SK-N-SH treated with all-trans-retinoic acid at 6 μM for 48 hours (cell line): Measurements from ENCODE around the gene ROPN1L.

Experiments
- ATAC-seq: fragments of 200-7000 bp; cut with Tn5 transposase; 3 replicates; pipeline ENCODE4 v1.9.1; 2020; ENCODE audit warnings: mild to moderate bottlenecking, moderate library complexity
- ARNTL ChIP-seq: fragments of 450-650 bp; formaldehyde crosslinking; IDR thresholded peaks from 2 replicates; pipeline ENCODE4 v1.5.0; 2020; ENCODE audit warnings: low read depth, mild to moderate bottlenecking, moderate library complexity, borderline replicate concordance
- CREB5 ChIP-seq: fragments of 250-450 bp; sonication (Bioruptor Pico); IDR thresholded peaks from 2 replicates; pipeline ENCODE4 v1.5.1; 2020; ENCODE audit warnings: low read depth, mild to moderate bottlenecking, moderate library complexity
- CSDC2 ChIP-seq: fragments of 250-450 bp; sonication (Bioruptor Pico); IDR thresholded peaks from 2 replicates; pipeline ENCODE4 v1.5.0; 2020; ENCODE audit warnings: mild to moderate bottlenecking, moderate library complexity
- CSRNP3 ChIP-seq: fragments of 250-450 bp; sonication (Bioruptor Pico); IDR thresholded peaks from 2 replicates; pipeline ENCODE4 v1.5.1; 2021; ENCODE audit warnings: mild to moderate bottlenecking, moderate library complexity
- ESRRG ChIP-seq: fragments of 250-450 bp; sonication (Bioruptor Pico); IDR thresholded peaks from 2 replicates; pipeline ENCODE4 v1.6.1; 2021; ENCODE audit warnings: mild to moderate bottlenecking
- OSR1 ChIP-seq: fragments of 250-450 bp; sonication (Bioruptor Pico); IDR thresholded peaks from 2 replicates; pipeline ENCODE4 v1.8.0; 2022; ENCODE audit warnings: moderate library complexity, mild to moderate bottlenecking, inconsistent platforms
- PATZ1 ChIP-seq: fragments of 250-450 bp; sonication (Bioruptor Pico); IDR thresholded peaks from 2 replicates; pipeline ENCODE4 v1.8.0; 2020; ENCODE audit warnings: mild to moderate bottlenecking, moderate library complexity, borderline replicate concordance
- POU6F1 ChIP-seq: fragments of 250-450 bp; sonication (Bioruptor Pico); IDR thresholded peaks from 2 replicates; pipeline ENCODE4 v1.8.0; 2021; ENCODE audit warnings: low read depth, mild to moderate bottlenecking, moderate library complexity, borderline replicate concordance
- PPARA ChIP-seq: fragments of 250-450 bp; sonication (Bioruptor Pico); IDR thresholded peaks from 2 replicates; pipeline ENCODE4 v1.5.0; 2020; ENCODE audit warnings: mild to moderate bottlenecking, borderline replicate concordance
- SNAI2 ChIP-seq: fragments of 250-450 bp; sonication (Bioruptor Pico); IDR thresholded peaks from 2 replicates; pipeline ENCODE4 v1.5.0; 2020; ENCODE audit warnings: mild to moderate bottlenecking, moderate library complexity
- TCF4 ChIP-seq: fragments of 250-450 bp; sonication (Bioruptor Pico); IDR thresholded peaks from 2 replicates; pipeline ENCODE4 v1.8.0; 2021; ENCODE audit warnings: mild to moderate bottlenecking, moderate library complexity, borderline replicate concordance
- ZFP3 ChIP-seq: fragments of 250-450 bp; sonication (Bioruptor Pico); IDR thresholded peaks from 2 replicates; pipeline ENCODE4 v1.5.0; 2020; ENCODE audit warnings: mild to moderate bottlenecking, moderate library complexity
- ZFP30 ChIP-seq: fragments of 450-650 bp; formaldehyde crosslinking; IDR thresholded peaks from 2 replicates; pipeline ENCODE4 v1.5.0; 2022; ENCODE audit warnings: mild to moderate bottlenecking, moderate library complexity
- ZNF70 ChIP-seq: fragments of 450-650 bp; formaldehyde crosslinking; IDR thresholded peaks from 2 replicates; pipeline ENCODE4 v1.5.0; 2020; ENCODE audit warnings: mild to moderate bottlenecking, moderate library complexity
- ZNF8 ChIP-seq: fragments of 450-650 bp; formaldehyde crosslinking; IDR thresholded peaks from 2 replicates; pipeline ENCODE4 v1.5.0; 2020; ENCODE audit warnings: mild to moderate bottlenecking, moderate library complexity

The ROPN1L gene

GRCh38 chr5:10445352-10445751 is 3.7 kb downstream of the ROPN1L start (continued):
- TF ChIP-seq ARNTL (CRISPR knock-in tag) (no peak), POU6F1 (no peak)
- TF ChIP-seq, all 23 proteins: peak for 0

GRCh38 chr5:10446490-10446889 is 4.8 kb downstream of the ROPN1L start:
- TF ChIP-seq CSRNP3 (no peak), ARNTL (CRISPR knock-in tag) (no peak)
- TF ChIP-seq, all 23 proteins: peak for 0
- no peak for ATAC-seq

- no peak for TF ChIP-seq TCF4 (CRISPR knock-in tag)
- no peak for TF ChIP-seq ZNF8
- TF ChIP-seq POU6F1, result no peak
- no peak for TF ChIP-seq ZNF70
- no peak for TF ChIP-seq OSR1 (CRISPR knock-in tag)
- no peak for TF ChIP-seq ZFP30
- TF ChIP-seq CREB5 (CRISPR knock-in tag), result no peak
- TF ChIP-seq ESRRG (CRISPR knock-in tag), result no peak
- TF ChIP-seq ZFP3 (CRISPR knock-in tag), result no peak
- no peak for TF ChIP-seq CSRNP3
- TF ChIP-seq PPARA (CRISPR knock-in tag), result no peak
- TF ChIP-seq ARNTL (CRISPR knock-in tag), result no peak
- ATAC-seq, result no peak
Observed at GRCh38 chr5:10447041-10447440, 5.4 kb downstream of the ROPN1L start.

GRCh38 chr5:10448754-10449360 is 7.2 kb downstream of the ROPN1L start:
- TF ChIP-seq PATZ1 (CRISPR knock-in tag), result no peak
- no peak for TF ChIP-seq ZFP3 (CRISPR knock-in tag)
- no peak for TF ChIP-seq SNAI2 (CRISPR knock-in tag)
- no peak for TF ChIP-seq CSDC2
- TF ChIP-seq POU6F1, result no peak
- no peak for ATAC-seq
